Smooth muscle cell (in vitro differentiated cells): ENCODE data around the gene GRK1. TPM values are rescaled to one million over a fixed set of nuclear protein-coding genes. Genes with fewer than 3 reads are reported as not detected.

ENCODE experiments used
- DNase-seq: peaks from one replicate; lab custom pipeline; 2025; ENCODE audit not compliant: unreplicated experiment; lab: John Stamatoyannopoulos, UW
- H2AFZ ChIP-seq: fragments of 200-600 bp; sonication (generic); 2 replicates; pipeline ENCODE4 v1.6.0; 2016; ENCODE audit warnings: antibody characterized with exemption, low read depth, mild to moderate bottlenecking
- H3F3A ChIP-seq: fragments of 200-600 bp; sonication (generic); 2 replicates; pipeline ENCODE4 v1.6.0; 2017; ENCODE audit warnings: antibody characterized with exemption, low read depth
- H3K27ac ChIP-seq: fragments of 200-600 bp; sonication (generic); 2 replicates; pipeline ENCODE4 v1.5.1; 2016; ENCODE audit warnings: low read depth, mild to moderate bottlenecking
- H3K27me3 ChIP-seq: fragments of 200-600 bp; sonication (generic); 2 replicates; pipeline ENCODE4 v1.6.1; 2016; ENCODE audit warnings: low read depth, mild to moderate bottlenecking
- H3K36me3 ChIP-seq: fragments of 200-600 bp; sonication (generic); 2 replicates; pipeline ENCODE4 v1.5.1; 2016; ENCODE audit warnings: low read depth
- H3K4me1 ChIP-seq: fragments of 200-600 bp; sonication (generic); 2 replicates; pipeline ENCODE4 v1.5.1; 2016; ENCODE audit warnings: low read depth
- H3K4me2 ChIP-seq: fragments of 200-600 bp; sonication (generic); 2 replicates; pipeline ENCODE4 v1.6.0; 2016; ENCODE audit warnings: mild to moderate bottlenecking
- H3K4me3 ChIP-seq: fragments of 200-600 bp; sonication (generic); 2 replicates; pipeline ENCODE4 v1.5.1; 2016; ENCODE audit warnings: mild to moderate bottlenecking
- H3K79me2 ChIP-seq: fragments of 200-600 bp; sonication (generic); 2 replicates; pipeline ENCODE4 v1.6.0; 2016; ENCODE audit warnings: low read depth, mild to moderate bottlenecking
- H3K9ac ChIP-seq: fragments of 200-600 bp; sonication (generic); 2 replicates; pipeline ENCODE4 v1.6.0; 2016; ENCODE audit warnings: low read depth
- H3K9me3 ChIP-seq: fragments of 200-600 bp; sonication (generic); replicated peaks from 2 replicates; pipeline ENCODE4 v1.5.1; 2016; ENCODE audit warnings: low read depth
- H4K20me1 ChIP-seq: fragments of 200-600 bp; sonication (generic); 2 replicates; pipeline ENCODE4 v1.6.0; 2016; ENCODE audit warnings: low read depth
- CTCF ChIP-seq: fragments of 200-600 bp; sonication (generic); IDR thresholded peaks from 2 replicates; pipeline ENCODE4 v1.5.1; 2017; ENCODE audit warnings: borderline replicate concordance, mild to moderate bottlenecking, antibody characterized with exemption; ENCODE audit not compliant: insufficient read depth, poor library complexity, severe bottlenecking
- WGBS: methylation state at CpG from one replicate; pipeline ENCODE4 v1.1.7; 2016; ENCODE audit warnings: low lambda C conversion rate; 5-methylcytosine and 5-hydroxymethylcytosine counted together
- polyA plus RNA-seq: library from polyadenylated mRNA; unstranded; fragments of >200 nt; fragmentation: Nextera tagmentation; extraction: Ambion mirVana; gene quantifications from 2 replicates; pipeline ENCODE4 v1.2.1, GENCODE V29; 2016
- total RNA-seq: library from RNA; depleted of rRNA; stranded (reverse); fragments of >200 nt; gene quantifications from 2 replicates; pipeline ENCODE4 v1.2.3, GENCODE V29; 2014

GRK1 gene
- total and polyA plus RNA-seq, 2 experiments from 2014 or later = not detected

GRCh38 chr13:113783200-113783881 lies 116.3 kb downstream of the GRK1 start:
- Histone ChIP-seq H3K4me3 (no peak overlapping the region), H3K9ac (no peak overlapping the region), H3K36me3 (no peaks in the 10 kb centered on the region), H4K20me1 (no peaks in the 10 kb centered on the region), H3K79me2 (no peaks in the 10 kb centered on the region), H3K9me3 (no peaks in the 10 kb centered on the region), H3K4me2 (no peak overlapping the region), H2AFZ (no peak overlapping the region), H3K4me1 (no peaks in the 10 kb centered on the region), H3F3A (no peaks in the 10 kb centered on the region), H3K27ac (no peak overlapping the region), H3K27me3 (peaks cover 28% of the 10 kb centered on the region)
- no peak for DNase-seq
- 81% methylated on average over 12 of the region's 12 CpGs for WGBS
- TF ChIP-seq CTCF = no peak

- 83% methylated on average over 10 of the region's 10 CpGs for WGBS
- Histone ChIP-seq H2AFZ (no peak overlapping the region), H3K4me2 (no peak overlapping the region)
Observed at GRCh38 chr13:113783966-113784644, 117.1 kb downstream of the GRK1 start.

GRCh38 chr13:113784645-113785024 lies 117.6 kb downstream of the GRK1 start:
- H3K4me1 ChIP-seq = no peaks in the 10 kb centered on the region
- no peak for TF ChIP-seq CTCF
- no peaks in the 10 kb centered on the region for H4K20me1 ChIP-seq
- no peak overlapping the region for H3K9ac ChIP-seq
- H3K27ac ChIP-seq = no peak overlapping the region
- WGBS = 82% methylated on average over 5 of the region's 5 CpGs
- no peaks in the 10 kb centered on the region for H3K79me2 ChIP-seq
- no peak overlapping the region for H2AFZ ChIP-seq
- DNase-seq = no peak
- no peaks in the 10 kb centered on the region for H3K36me3 ChIP-seq
- no peak overlapping the region for H3K4me2 ChIP-seq
- no peaks in the 10 kb centered on the region for H3K9me3 ChIP-seq
- H3K4me3 ChIP-seq = no peak overlapping the region
- peaks cover 18% of the 10 kb centered on the region for H3K27me3 ChIP-seq
- H3F3A ChIP-seq = no peaks in the 10 kb centered on the region

More at GRCh38 chr13:113783966-113784644, 117.1 kb downstream of the GRK1 start:
- Histone ChIP-seq H3K79me2 (no peaks in the 10 kb centered on the region), H3K27me3 (peaks cover 23% of the 10 kb centered on the region), H3K9ac (no peak overlapping the region), H3K9me3 (no peaks in the 10 kb centered on the region), H3K36me3 (no peaks in the 10 kb centered on the region), H3F3A (no peaks in the 10 kb centered on the region), H4K20me1 (no peaks in the 10 kb centered on the region), H3K27ac (no peak overlapping the region), H3K4me1 (no peaks in the 10 kb centered on the region), H3K4me3 (no peak overlapping the region)
- DNase-seq = no peak
- no peak for TF ChIP-seq CTCF
